ENCODE measurements around the gene APP. TPM values are rescaled to one million over a fixed set of nuclear protein-coding genes. Genes with fewer than 3 reads are reported as not detected.

Gene APP
- total RNA-seq: 10 to 100 TPM; 56.2 to 61.1 (median 60.1) TPM

- peaks cover 14% of the 10 kb centered on the region for H3K27me3 Mint-ChIP-seq (ENCODE audit: low read depth)
- H3K9me3 Mint-ChIP-seq: no peaks in the 10 kb centered on the region
- H3K36me3 Mint-ChIP-seq (ENCODE audit: insufficient read depth): peaks cover 2% of the 10 kb centered on the region
- peak; percentile 84 to 85 for ATAC-seq
- H3K4me1 Mint-ChIP-seq (ENCODE audit: low read depth): peaks cover 17% of the 10 kb centered on the region
- DNase-seq: peak; percentile 88
- peak within 1 kb of the TSS; percentile 92 for H3K4me3 Mint-ChIP-seq
Measured at GRCh38 chr21:26170471-26171257, at the start of gene APP. Gene APP (minus strand): TSS chr21:26170770. CDS start chr21:26170620, 150 bp downstream.

- H3K27me3 Mint-ChIP-seq (ENCODE audit: low read depth): peaks cover 2% of the 10 kb centered on the region
Measured at GRCh38 chr21:26212220-26212619, 41.6 kb upstream of the APP start.

GRCh38 chr21:26210614-26211013 is 40.0 kb upstream of the APP start:
- ATAC-seq: no peak
- DNase-seq: no peak
- Mint-ChIP-seq H3K4me1 (ENCODE audit: low read depth) (no peaks in the 10 kb centered on the region), H3K27me3 (ENCODE audit: low read depth) (peaks cover 2% of the 10 kb centered on the region), H3K4me3 (no peak overlapping the region), H3K9me3 (no peaks in the 10 kb centered on the region), H3K36me3 (ENCODE audit: insufficient read depth) (no peaks in the 10 kb centered on the region)

More at GRCh38 chr21:26212220-26212619, 41.6 kb upstream of the APP start:
- ATAC-seq: no peak
- H3K9me3 Mint-ChIP-seq: peaks cover under 1% of the 10 kb centered on the region
- H3K4me1 Mint-ChIP-seq (ENCODE audit: low read depth): no peaks in the 10 kb centered on the region
- DNase-seq: no peak
- H3K36me3 Mint-ChIP-seq (ENCODE audit: insufficient read depth): no peaks in the 10 kb centered on the region
- H3K4me3 Mint-ChIP-seq: no peak overlapping the region

GRCh38 chr21:26207021-26207420 is 36.5 kb upstream of the APP start:
- DNase-seq (no peak), ATAC-seq (no peak)
- Mint-ChIP-seq H3K4me3 (no peak overlapping the region), H3K4me1 (ENCODE audit: low read depth) (no peaks in the 10 kb centered on the region), H3K9me3 (no peaks in the 10 kb centered on the region), H3K36me3 (ENCODE audit: insufficient read depth) (no peaks in the 10 kb centered on the region), H3K27me3 (ENCODE audit: low read depth) (peaks cover 2% of the 10 kb centered on the region)

GRCh38 chr21:26199456-26199855 is 28.9 kb upstream of the APP start:
- Mint-ChIP-seq H3K27me3 (ENCODE audit: low read depth) (peaks cover 3% of the 10 kb centered on the region), H3K36me3 (ENCODE audit: insufficient read depth) (no peaks in the 10 kb centered on the region), H3K4me1 (ENCODE audit: low read depth) (no peaks in the 10 kb centered on the region), H3K4me3 (no peak overlapping the region), H3K9me3 (no peaks in the 10 kb centered on the region)
- ATAC-seq (no peak), DNase-seq (no peak)

GRCh38 chr21:26195708-26196107 is 25.1 kb upstream of the APP start:
- no peak overlapping the region for H3K4me3 Mint-ChIP-seq

GRCh38 chr21:26194811-26195251 is 24.3 kb upstream of the APP start:
- ATAC-seq (no peak), DNase-seq (no peak)
- no peaks in the 10 kb centered on the region for H3K36me3 Mint-ChIP-seq (ENCODE audit: insufficient read depth)
- no peaks in the 10 kb centered on the region for H3K9me3 Mint-ChIP-seq
- H3K27me3 Mint-ChIP-seq (ENCODE audit: low read depth): peaks cover 3% of the 10 kb centered on the region
- H3K4me1 Mint-ChIP-seq (ENCODE audit: low read depth): no peaks in the 10 kb centered on the region
- no peak overlapping the region for H3K4me3 Mint-ChIP-seq

More at GRCh38 chr21:26195708-26196107, 25.1 kb upstream of the APP start:
- no peak for DNase-seq
- ATAC-seq: no peak
- Mint-ChIP-seq H3K27me3 (ENCODE audit: low read depth) (peaks cover 3% of the 10 kb centered on the region), H3K9me3 (no peaks in the 10 kb centered on the region), H3K36me3 (ENCODE audit: insufficient read depth) (no peaks in the 10 kb centered on the region), H3K4me1 (ENCODE audit: low read depth) (no peaks in the 10 kb centered on the region)

GRCh38 chr21:26194326-26194725 is 23.8 kb upstream of the APP start:
- Mint-ChIP-seq H3K4me1 (ENCODE audit: low read depth) (no peaks in the 10 kb centered on the region), H3K4me3 (no peak overlapping the region), H3K9me3 (no peaks in the 10 kb centered on the region), H3K27me3 (ENCODE audit: low read depth) (peaks cover 3% of the 10 kb centered on the region), H3K36me3 (ENCODE audit: insufficient read depth) (no peaks in the 10 kb centered on the region)
- ATAC-seq (no peak), DNase-seq (no peak)

GRCh38 chr21:26191609-26192008 is 21.0 kb upstream of the APP start:
- H3K4me1 Mint-ChIP-seq (ENCODE audit: low read depth): no peaks in the 10 kb centered on the region
- DNase-seq (no peak), ATAC-seq (no peak)
- H3K36me3 Mint-ChIP-seq (ENCODE audit: insufficient read depth): no peaks in the 10 kb centered on the region
- H3K9me3 Mint-ChIP-seq: no peaks in the 10 kb centered on the region
- no peaks in the 10 kb centered on the region for H3K27me3 Mint-ChIP-seq (ENCODE audit: low read depth)
- H3K4me3 Mint-ChIP-seq: no peak overlapping the region

- ATAC-seq (no peak), DNase-seq (no peak)
- Mint-ChIP-seq H3K27me3 (ENCODE audit: low read depth) (no peaks in the 10 kb centered on the region), H3K4me3 (no peak overlapping the region), H3K9me3 (peaks cover 3% of the 10 kb centered on the region), H3K36me3 (ENCODE audit: insufficient read depth) (no peaks in the 10 kb centered on the region), H3K4me1 (ENCODE audit: low read depth) (no peaks in the 10 kb centered on the region)
Measured at GRCh38 chr21:26188422-26188821, 17.9 kb upstream of the APP start.

GRCh38 chr21:26185446-26185845 is 14.9 kb upstream of the APP start:
- Mint-ChIP-seq H3K4me3 (no peak overlapping the region), H3K36me3 (ENCODE audit: insufficient read depth) (no peaks in the 10 kb centered on the region), H3K4me1 (ENCODE audit: low read depth) (no peaks in the 10 kb centered on the region), H3K9me3 (peaks cover 3% of the 10 kb centered on the region), H3K27me3 (ENCODE audit: low read depth) (no peaks in the 10 kb centered on the region)
- ATAC-seq (no peak), DNase-seq (no peak)

GRCh38 chr21:26185021-26185420 is 14.5 kb upstream of the APP start:
- H3K9me3 Mint-ChIP-seq: peaks cover 3% of the 10 kb centered on the region
- H3K27me3 Mint-ChIP-seq (ENCODE audit: low read depth): no peaks in the 10 kb centered on the region
- H3K4me3 Mint-ChIP-seq: no peak overlapping the region
- DNase-seq (no peak), ATAC-seq (no peak)
- H3K4me1 Mint-ChIP-seq (ENCODE audit: low read depth): no peaks in the 10 kb centered on the region
- no peaks in the 10 kb centered on the region for H3K36me3 Mint-ChIP-seq (ENCODE audit: insufficient read depth)

- no peak for DNase-seq
- H3K4me3 Mint-ChIP-seq: no peak overlapping the region
- no peaks in the 10 kb centered on the region for H3K9me3 Mint-ChIP-seq
- no peak for ATAC-seq
- peaks cover 8% of the 10 kb centered on the region for H3K27me3 Mint-ChIP-seq (ENCODE audit: low read depth)
- no peaks in the 10 kb centered on the region for H3K4me1 Mint-ChIP-seq (ENCODE audit: low read depth)
- no peaks in the 10 kb centered on the region for H3K36me3 Mint-ChIP-seq (ENCODE audit: insufficient read depth)
Measured at GRCh38 chr21:26179501-26179900, 8.9 kb upstream of the APP start.

- Mint-ChIP-seq H3K4me1 (ENCODE audit: low read depth) (no peaks in the 10 kb centered on the region), H3K36me3 (ENCODE audit: insufficient read depth) (no peaks in the 10 kb centered on the region), H3K4me3 (no peak overlapping the region), H3K27me3 (ENCODE audit: low read depth) (peaks cover 8% of the 10 kb centered on the region), H3K9me3 (no peaks in the 10 kb centered on the region)
- no peak for DNase-seq
- no peak for ATAC-seq
Measured at GRCh38 chr21:26177746-26178426, 7.3 kb upstream of the APP start.

- Mint-ChIP-seq H3K36me3 (ENCODE audit: insufficient read depth) (no peaks in the 10 kb centered on the region), H3K9me3 (no peaks in the 10 kb centered on the region), H3K4me3 (no peak overlapping the region), H3K4me1 (ENCODE audit: low read depth) (no peaks in the 10 kb centered on the region), H3K27me3 (ENCODE audit: low read depth) (peaks cover 8% of the 10 kb centered on the region)
- DNase-seq (no peak), ATAC-seq (no peak)
Measured at GRCh38 chr21:26177187-26177586, 6.6 kb upstream of the APP start.

Measured in activated T-cell treated with anti-CD3 and anti-CD28 coated beads, Interleukin-2, amount 50 U/mL, for 4 hours (primary cell).